ENCODE results near the gene TGFBI. TPM values are rescaled to one million over a fixed set of nuclear protein-coding genes. Genes with fewer than 3 reads are reported as not detected.

Gene TGFBI
- total and polyA plus RNA-seq, 4 donors, result 66.1 to 245 (median 132) TPM

GRCh38 chr5:136031711-136032110, 2.9 kb downstream of the TGFBI start:
- WGBS (ENCODE audit: insufficient coverage), result 50% methylated on average over 6 of the region's 6 CpGs
- no peak overlapping the region for H3K27ac ChIP-seq (ENCODE audit: low read depth, low read length)
- no peak for DNase-seq (ENCODE audit: low read depth in 4 of 6, low spot score in 6 of 6)
- H3K4me3 ChIP-seq (ENCODE audit: low read depth, low read length), result no peak overlapping the region
- H3K9me3 ChIP-seq (ENCODE audit: control insufficient read depth, insufficient read depth, low read length), result no peaks in the 10 kb centered on the region
- H3K36me3 ChIP-seq (ENCODE audit: control insufficient read depth, insufficient read depth, low read length), result no peaks in the 10 kb centered on the region
- peaks cover 22% of the 10 kb centered on the region for H3K4me1 ChIP-seq (ENCODE audit: control insufficient read depth, insufficient read depth, low read length)
- H3K27me3 ChIP-seq (ENCODE audit: control insufficient read depth, insufficient read depth, low read length), result peaks cover 19% of the 10 kb centered on the region

DNA sequence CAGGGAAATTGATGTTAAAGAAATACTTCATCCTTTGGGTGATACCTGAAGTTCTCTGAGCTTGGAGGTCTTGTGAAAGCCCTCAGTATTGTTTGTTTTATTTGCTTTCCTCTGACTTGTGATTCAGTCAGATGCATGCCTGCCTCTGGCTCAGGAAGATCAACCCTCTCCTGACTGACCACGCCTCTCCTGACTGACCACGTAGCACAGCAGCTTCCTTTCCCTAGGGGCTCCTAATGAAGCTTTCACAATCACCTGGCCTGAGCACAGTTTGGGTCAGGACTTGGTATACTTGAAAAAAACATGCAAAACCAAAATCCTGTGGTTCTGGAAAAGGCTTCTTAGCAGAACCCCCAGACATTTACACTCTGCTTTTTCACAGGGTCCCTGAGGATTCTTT, 3.8 kb downstream of the TGFBI start:
- H3K4me1 ChIP-seq (ENCODE audit: control insufficient read depth, insufficient read depth, low read length), result peaks cover 22% of the 10 kb centered on the region
- no peaks in the 10 kb centered on the region for H3K36me3 ChIP-seq (ENCODE audit: control insufficient read depth, insufficient read depth, low read length)
- DNase-seq (ENCODE audit: low read depth in 4 of 6, low spot score in 6 of 6), result no peak
- peaks cover 19% of the 10 kb centered on the region for H3K27me3 ChIP-seq (ENCODE audit: control insufficient read depth, insufficient read depth, low read length)
- no peaks in the 10 kb centered on the region for H3K9me3 ChIP-seq (ENCODE audit: control insufficient read depth, insufficient read depth, low read length)
- no peak overlapping the region for H3K27ac ChIP-seq (ENCODE audit: low read depth, low read length)
- WGBS (ENCODE audit: insufficient coverage), result 93% methylated on average over 2 of the region's 2 CpGs
- no peak overlapping the region for H3K4me3 ChIP-seq (ENCODE audit: low read depth, low read length)

DNA sequence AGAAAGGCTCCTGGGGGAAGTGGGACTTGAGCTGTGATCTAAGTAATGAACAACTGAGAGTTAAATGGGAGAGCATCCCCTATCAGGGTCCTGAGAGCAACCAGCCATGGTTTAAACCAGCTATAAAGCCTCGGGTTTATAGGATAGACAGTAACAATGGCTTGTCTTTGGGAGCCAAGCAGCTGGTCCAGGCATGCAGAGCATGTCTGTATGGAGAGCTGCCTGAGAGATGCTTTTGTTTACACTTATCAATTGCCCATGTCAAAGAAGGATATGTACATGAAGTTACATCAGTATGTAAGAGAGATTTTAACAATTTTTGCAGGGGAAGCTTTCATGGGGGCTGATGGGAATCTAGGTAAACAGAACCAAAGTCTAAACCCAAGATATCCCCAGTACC, 4.4 kb downstream of the TGFBI start:
- Histone ChIP-seq H3K27me3 (ENCODE audit: control insufficient read depth, insufficient read depth, low read length) (peaks cover 14% of the 10 kb centered on the region), H3K4me3 (ENCODE audit: low read depth, low read length) (no peak overlapping the region), H3K4me1 (ENCODE audit: control insufficient read depth, insufficient read depth, low read length) (peaks cover 22% of the 10 kb centered on the region), H3K27ac (ENCODE audit: low read depth, low read length) (no peak overlapping the region), H3K36me3 (ENCODE audit: control insufficient read depth, insufficient read depth, low read length) (no peaks in the 10 kb centered on the region), H3K9me3 (ENCODE audit: control insufficient read depth, insufficient read depth, low read length) (no peaks in the 10 kb centered on the region)
- 13% methylated on average over 1 of the region's 1 CpG for WGBS (ENCODE audit: insufficient coverage)
- no peak for DNase-seq (ENCODE audit: low read depth in 4 of 6, low spot score in 6 of 6)

DNA sequence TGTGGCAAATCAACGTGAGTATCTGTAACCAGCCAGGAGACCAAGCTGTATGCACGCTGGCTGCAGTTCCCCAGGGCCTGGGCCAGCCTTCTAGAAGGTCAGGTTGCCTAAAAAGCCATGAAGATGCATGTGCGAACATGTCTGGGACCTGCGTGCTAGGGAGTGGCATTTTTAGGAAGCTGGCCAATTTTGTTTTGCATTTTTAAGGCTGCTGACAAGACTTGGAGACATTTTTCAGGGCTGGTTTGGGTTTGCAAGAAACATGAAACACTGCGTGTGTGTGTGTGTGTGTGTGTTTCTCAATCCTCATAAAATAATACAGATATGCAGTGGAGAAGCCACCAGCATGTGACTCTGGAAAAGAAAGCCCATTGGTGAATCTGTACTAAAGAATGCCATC, 5.1 kb downstream of the TGFBI start:
- Histone ChIP-seq H3K27ac (ENCODE audit: low read depth, low read length) (no peak overlapping the region), H3K4me1 (ENCODE audit: control insufficient read depth, insufficient read depth, low read length) (peaks cover 16% of the 10 kb centered on the region), H3K36me3 (ENCODE audit: control insufficient read depth, insufficient read depth, low read length) (no peaks in the 10 kb centered on the region), H3K27me3 (ENCODE audit: control insufficient read depth, insufficient read depth, low read length) (peaks cover 10% of the 10 kb centered on the region), H3K4me3 (ENCODE audit: low read depth, low read length) (no peak overlapping the region), H3K9me3 (ENCODE audit: control insufficient read depth, insufficient read depth, low read length) (no peaks in the 10 kb centered on the region)
- 92% methylated on average over 4 of the region's 5 CpGs for WGBS (ENCODE audit: insufficient coverage)
- no peak for DNase-seq (ENCODE audit: low read depth in 4 of 6, low spot score in 6 of 6)

- Histone ChIP-seq H3K27me3 (ENCODE audit: control insufficient read depth, insufficient read depth, low read length) (peaks cover 5% of the 10 kb centered on the region), H3K4me1 (ENCODE audit: control insufficient read depth, insufficient read depth, low read length) (peaks cover 10% of the 10 kb centered on the region), H3K27ac (ENCODE audit: low read depth, low read length) (no peak overlapping the region), H3K9me3 (ENCODE audit: control insufficient read depth, insufficient read depth, low read length) (no peaks in the 10 kb centered on the region), H3K36me3 (ENCODE audit: control insufficient read depth, insufficient read depth, low read length) (no peaks in the 10 kb centered on the region), H3K4me3 (ENCODE audit: low read depth, low read length) (no peak overlapping the region)
- no peak for DNase-seq (ENCODE audit: low read depth in 4 of 6, low spot score in 6 of 6)
- no CpG with 5 or more reads among the region's 1 CpG for WGBS (ENCODE audit: insufficient coverage)
Observed at GRCh38 chr5:136034492-136034891, 5.7 kb downstream of the TGFBI start.

GRCh38 chr5:136034984-136035383, 6.2 kb downstream of the TGFBI start:
- Histone ChIP-seq H3K27me3 (ENCODE audit: control insufficient read depth, insufficient read depth, low read length) (peaks cover 3% of the 10 kb centered on the region), H3K4me1 (ENCODE audit: control insufficient read depth, insufficient read depth, low read length) (peaks cover 8% of the 10 kb centered on the region), H3K36me3 (ENCODE audit: control insufficient read depth, insufficient read depth, low read length) (no peaks in the 10 kb centered on the region), H3K4me3 (ENCODE audit: low read depth, low read length) (no peak overlapping the region), H3K27ac (ENCODE audit: low read depth, low read length) (no peak overlapping the region), H3K9me3 (ENCODE audit: control insufficient read depth, insufficient read depth, low read length) (no peaks in the 10 kb centered on the region)
- WGBS (ENCODE audit: insufficient coverage), result 74% methylated on average over 3 of the region's 3 CpGs
- peak in 1 of 6 donors; percentile 72 for DNase-seq (ENCODE audit: low read depth in 4 of 6, low spot score in 6 of 6)

- DNase-seq (ENCODE audit: low read depth in 4 of 6, low spot score in 6 of 6), result no peak
- 80% methylated on average over 7 of the region's 7 CpGs for WGBS (ENCODE audit: insufficient coverage)
- no peak overlapping the region for H3K27ac ChIP-seq (ENCODE audit: low read depth, low read length)
- no peaks in the 10 kb centered on the region for H3K27me3 ChIP-seq (ENCODE audit: control insufficient read depth, insufficient read depth, low read length)
- no peaks in the 10 kb centered on the region for H3K36me3 ChIP-seq (ENCODE audit: control insufficient read depth, insufficient read depth, low read length)
- no peak overlapping the region for H3K4me3 ChIP-seq (ENCODE audit: low read depth, low read length)
- no peaks in the 10 kb centered on the region for H3K9me3 ChIP-seq (ENCODE audit: control insufficient read depth, insufficient read depth, low read length)
- H3K4me1 ChIP-seq (ENCODE audit: control insufficient read depth, insufficient read depth, low read length), result peaks cover 8% of the 10 kb centered on the region
Observed at GRCh38 chr5:136035837-136036236, 7.0 kb downstream of the TGFBI start.

DNA sequence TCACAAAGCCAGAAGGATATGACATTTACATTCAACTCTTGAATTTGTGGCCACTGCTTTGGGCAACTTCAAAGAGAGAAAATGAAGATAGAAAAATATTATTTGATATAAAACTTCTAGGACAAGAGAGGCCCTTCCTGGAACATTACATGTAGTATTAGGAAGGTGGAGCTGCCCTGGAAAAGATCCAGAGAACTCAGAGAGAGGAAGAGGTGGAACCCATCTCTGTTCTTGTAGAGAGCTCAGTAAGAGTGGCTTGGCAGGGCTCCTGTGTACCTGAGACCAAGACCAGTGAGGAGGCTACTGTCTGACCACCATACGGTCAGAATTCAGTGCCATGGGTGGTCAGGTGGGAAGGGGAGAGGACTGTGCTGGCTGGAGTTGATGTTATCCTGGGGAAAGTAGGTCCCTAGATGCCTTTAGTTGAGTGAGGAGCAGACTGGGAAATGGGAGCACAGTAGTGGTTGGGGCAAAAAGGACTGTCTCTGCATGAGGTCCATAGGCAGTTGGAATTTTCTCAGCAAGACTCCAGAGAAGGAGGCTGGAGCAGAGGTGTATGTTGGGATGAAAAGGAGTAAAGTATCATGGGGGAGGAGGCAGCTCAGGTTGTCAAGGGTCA, 7.6 kb downstream of the TGFBI start:
- DNase-seq (ENCODE audit: low read depth in 4 of 6, low spot score in 6 of 6), result no peak
- Histone ChIP-seq H3K9me3 (ENCODE audit: control insufficient read depth, insufficient read depth, low read length) (no peaks in the 10 kb centered on the region), H3K27ac (ENCODE audit: low read depth, low read length) (peak overlapping the region; percentile 1), H3K4me3 (ENCODE audit: low read depth, low read length) (no peak overlapping the region), H3K4me1 (ENCODE audit: control insufficient read depth, insufficient read depth, low read length) (peaks cover 3% of the 10 kb centered on the region), H3K27me3 (ENCODE audit: control insufficient read depth, insufficient read depth, low read length) (no peaks in the 10 kb centered on the region), H3K36me3 (ENCODE audit: control insufficient read depth, insufficient read depth, low read length) (no peaks in the 10 kb centered on the region)
- WGBS (ENCODE audit: insufficient coverage), result 83% methylated on average over 1 of the region's 1 CpG

DNA sequence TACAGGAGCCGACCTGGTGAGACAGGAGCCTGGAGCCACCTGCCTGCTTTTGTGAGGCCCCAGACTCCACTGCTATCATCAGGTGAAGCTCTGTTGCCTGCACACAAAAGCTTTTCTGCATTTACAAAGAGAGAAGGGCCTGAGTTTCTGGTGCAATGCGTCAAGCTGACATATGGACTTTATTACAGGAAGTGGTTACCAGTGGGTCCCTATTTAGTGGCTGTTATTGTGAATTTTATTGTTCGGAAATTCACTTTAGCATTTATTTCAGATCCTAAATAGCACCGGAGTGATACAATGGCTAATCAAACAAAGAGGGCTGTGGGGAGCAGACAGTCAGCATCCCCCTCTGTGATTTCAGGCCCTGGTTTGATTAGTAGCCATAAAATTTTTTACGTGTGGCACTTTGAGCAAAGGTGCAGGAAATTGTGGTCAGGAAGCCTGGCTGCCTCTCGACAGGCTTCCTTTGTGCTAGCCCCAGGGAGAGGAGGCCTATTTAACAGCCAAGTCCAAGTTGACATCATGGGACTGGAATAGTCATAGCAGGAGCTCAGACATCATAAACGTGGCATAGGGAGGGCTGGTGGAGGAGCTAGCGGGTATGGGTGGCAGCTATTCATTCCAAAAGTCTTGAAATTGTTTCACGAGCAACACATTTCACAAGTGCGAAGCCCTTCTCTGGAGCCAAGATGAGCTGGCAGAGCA, 8.4 kb downstream of the TGFBI start:
- H3K36me3 ChIP-seq (ENCODE audit: control insufficient read depth, insufficient read depth, low read length), result no peaks in the 10 kb centered on the region
- DNase-seq (ENCODE audit: low read depth in 4 of 6, low spot score in 6 of 6), result peak in 2 of 6 donors; percentile 63 to 73
- WGBS (ENCODE audit: insufficient coverage), result 59% methylated on average over 5 of the region's 10 CpGs
- peak overlapping the region; percentile 1 for H3K27ac ChIP-seq (ENCODE audit: low read depth, low read length)
- no peaks in the 10 kb centered on the region for H3K9me3 ChIP-seq (ENCODE audit: control insufficient read depth, insufficient read depth, low read length)
- no peaks in the 10 kb centered on the region for H3K27me3 ChIP-seq (ENCODE audit: control insufficient read depth, insufficient read depth, low read length)
- no peak overlapping the region for H3K4me3 ChIP-seq (ENCODE audit: low read depth, low read length)
- H3K4me1 ChIP-seq (ENCODE audit: control insufficient read depth, insufficient read depth, low read length), result no peaks in the 10 kb centered on the region

DNA sequence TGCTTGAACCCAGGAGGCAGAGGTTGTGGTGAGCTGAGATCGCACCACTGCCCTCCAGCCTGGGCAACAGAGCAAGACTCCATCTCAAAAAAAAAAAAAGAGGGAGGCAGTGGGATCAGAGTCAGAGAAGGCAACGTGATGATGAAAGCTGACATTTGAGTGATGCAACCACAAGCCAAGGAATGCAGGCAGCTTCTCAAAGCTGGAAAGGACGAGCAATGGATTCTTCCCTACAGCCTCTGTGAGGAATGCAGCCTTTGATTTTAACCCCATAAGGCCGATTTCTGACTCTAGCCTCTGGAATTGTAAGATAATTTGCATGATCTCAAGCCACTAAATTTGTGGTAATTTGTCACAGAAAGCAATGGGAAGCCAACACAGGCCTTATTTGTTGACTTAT, 9.8 kb downstream of the TGFBI start:
- Histone ChIP-seq H3K4me3 (ENCODE audit: low read depth, low read length) (no peak overlapping the region), H3K27me3 (ENCODE audit: control insufficient read depth, insufficient read depth, low read length) (no peaks in the 10 kb centered on the region), H3K36me3 (ENCODE audit: control insufficient read depth, insufficient read depth, low read length) (no peaks in the 10 kb centered on the region), H3K9me3 (ENCODE audit: control insufficient read depth, insufficient read depth, low read length) (no peaks in the 10 kb centered on the region), H3K4me1 (ENCODE audit: control insufficient read depth, insufficient read depth, low read length) (peaks cover 2% of the 10 kb centered on the region), H3K27ac (ENCODE audit: low read depth, low read length) (no peak overlapping the region)
- no peak for DNase-seq (ENCODE audit: low read depth in 4 of 6, low spot score in 6 of 6)
- WGBS (ENCODE audit: insufficient coverage), result 70% methylated on average over 2 of the region's 4 CpGs
